Activated CD4-positive, alpha-beta T cell treated with anti-CD3 and anti-CD28 coated beads, Interleukin-2, amount 10 ng/mL, durations not matched to agents 7 days and 5 days (primary cell): ENCODE data around the gene MS4A13. TPM values are rescaled to one million over a fixed set of nuclear protein-coding genes. Genes with fewer than 3 reads are reported as not detected.

Experiments used
- CTCF ChIA-PET: fragments of 350-600 bp; sonication (Branson Sonifier 250); formaldehyde crosslinking; loops from one replicate; lab custom pipeline; 2021; ENCODE audit warnings: antibody characterized with exemption; lab: Charles Lee
- POLR2A ChIA-PET: fragments of 350-600 bp; sonication (Branson Sonifier 250); formaldehyde crosslinking; loops from one replicate; lab custom pipeline; 2021; ENCODE audit warnings: antibody characterized with exemption; lab: Charles Lee
- DNase-seq: peaks from one replicate; pipeline ENCODE4 v3.0.0-alpha.2; 2020
- H3K27ac Mint-ChIP-seq: one replicate; pipeline ENCODE4 v1.8.0; 2021; ENCODE audit warnings: mild to moderate bottlenecking, moderate library complexity, mixed read lengths
- H3K27me3 Mint-ChIP-seq: one replicate; pipeline ENCODE4 v1.8.0; 2021; ENCODE audit warnings: mixed read lengths
- H3K36me3 Mint-ChIP-seq: one replicate; pipeline ENCODE4 v1.8.0; 2021; ENCODE audit warnings: low read depth, mixed read lengths
- H3K4me1 Mint-ChIP-seq: one replicate; pipeline ENCODE4 v1.8.0; 2021; ENCODE audit warnings: mixed read lengths
- H3K4me3 Mint-ChIP-seq: one replicate; pipeline ENCODE4 v1.8.0; 2021; ENCODE audit warnings: mild to moderate bottlenecking, moderate library complexity, mixed read lengths
- H3K9me3 Mint-ChIP-seq: one replicate; pipeline ENCODE4 v1.8.0; 2021; ENCODE audit warnings: mixed read lengths
- total RNA-seq, 2 experiments: library from RNA; stranded (reverse); gene quantifications; one replicate each; pipeline ENCODE4 v1.2.3, GENCODE V29; 2021

The MS4A13 gene
- total RNA-seq = not detected

- no peak within 1 kb of the TSS for H3K27ac Mint-ChIP-seq
- no peaks in the 10 kb centered on the region for H3K4me1 Mint-ChIP-seq
- H3K4me3 Mint-ChIP-seq = no peak within 1 kb of the TSS
- no peak for DNase-seq
- CTCF ChIA-PET = no interaction called here
- H3K27me3 Mint-ChIP-seq = peaks cover 35% of the 10 kb centered on the region
- no peaks in the 10 kb centered on the region for H3K36me3 Mint-ChIP-seq
- POLR2A ChIA-PET = no interaction called here
- H3K9me3 Mint-ChIP-seq = no peaks in the 10 kb centered on the region
Measured at GRCh38 chr11:60515144-60515855, at the start of gene MS4A13. Gene MS4A13, plus strand, starts transcription at chr11:60515392. Its CDS starts 2,692 bp downstream, at chr11:60518084.

GRCh38 chr11:60468829-60469228, 46.4 kb upstream of the MS4A13 start:
- H3K27ac Mint-ChIP-seq = no peak overlapping the region
- no peaks in the 10 kb centered on the region for H3K36me3 Mint-ChIP-seq
- no peaks in the 10 kb centered on the region for H3K9me3 Mint-ChIP-seq
- H3K4me3 Mint-ChIP-seq = no peak overlapping the region
- no peak for DNase-seq
- ChIA-PET POLR2A (no interaction called here), CTCF (interaction anchor here (0.7 kb wide), 1 partner anchor 884 kb away, joined by 3 read pairs; no protein-coding TSS in a partner anchor)
- no peaks in the 10 kb centered on the region for H3K4me1 Mint-ChIP-seq
- peaks cover 28% of the 10 kb centered on the region for H3K27me3 Mint-ChIP-seq

GRCh38 chr11:60469723-60470122, 45.5 kb upstream of the MS4A13 start:
- Mint-ChIP-seq H3K27me3 (peaks cover 28% of the 10 kb centered on the region), H3K4me3 (no peak overlapping the region), H3K9me3 (no peaks in the 10 kb centered on the region), H3K36me3 (no peaks in the 10 kb centered on the region), H3K4me1 (no peaks in the 10 kb centered on the region), H3K27ac (no peak overlapping the region)
- ChIA-PET CTCF (no interaction called here), POLR2A (no interaction called here)
- DNase-seq = no peak

GRCh38 chr11:60477035-60477445, 38.2 kb upstream of the MS4A13 start:
- POLR2A ChIA-PET = no interaction called here
- CTCF ChIA-PET = interaction anchor here (0.7 to 0.8 kb wide), 2 partner anchors 30 to 61 kb away, joined by 3 read pairs; no protein-coding TSS in a partner anchor
- H3K36me3 Mint-ChIP-seq = no peaks in the 10 kb centered on the region
- H3K9me3 Mint-ChIP-seq = no peaks in the 10 kb centered on the region
- H3K27ac Mint-ChIP-seq = no peak overlapping the region
- peaks cover 40% of the 10 kb centered on the region for H3K27me3 Mint-ChIP-seq
- no peak for DNase-seq
- no peak overlapping the region for H3K4me3 Mint-ChIP-seq
- H3K4me1 Mint-ChIP-seq = no peaks in the 10 kb centered on the region

- H3K27me3 Mint-ChIP-seq = peaks cover 28% of the 10 kb centered on the region
Measured at GRCh38 chr11:60482361-60482760, 32.8 kb upstream of the MS4A13 start.

GRCh38 chr11:60485987-60486386, 29.2 kb upstream of the MS4A13 start:
- CTCF ChIA-PET = interaction anchor here (0.6 to 1.1 kb wide), 2 partner anchors 123 to 152 kb away, joined by 3 read pairs; no protein-coding TSS in a partner anchor

More at GRCh38 chr11:60482361-60482760, 32.8 kb upstream of the MS4A13 start:
- DNase-seq = no peak
- H3K36me3 Mint-ChIP-seq = no peaks in the 10 kb centered on the region
- POLR2A ChIA-PET = no interaction called here
- H3K27ac Mint-ChIP-seq = no peak overlapping the region
- CTCF ChIA-PET = no interaction called here
- no peak overlapping the region for H3K4me3 Mint-ChIP-seq
- no peaks in the 10 kb centered on the region for H3K9me3 Mint-ChIP-seq
- peaks cover 7% of the 10 kb centered on the region for H3K4me1 Mint-ChIP-seq

GRCh38 chr11:60492488-60493009, 22.6 kb upstream of the MS4A13 start, which contains the start of gene MS4A12:
Gene MS4A12, plus strand, starts transcription at chr11:60492778. Its CDS starts 4,541 bp downstream, at chr11:60497319.
- DNase-seq = no peak
- Mint-ChIP-seq H3K4me3 (no peak within 1 kb of the TSS), H3K4me1 (no peaks in the 10 kb centered on the region), H3K9me3 (no peaks in the 10 kb centered on the region), H3K36me3 (no peaks in the 10 kb centered on the region), H3K27ac (no peak within 1 kb of the TSS), H3K27me3 (peaks cover 34% of the 10 kb centered on the region)
- ChIA-PET POLR2A (no interaction called here), CTCF (no interaction called here)

More at GRCh38 chr11:60485987-60486386, 29.2 kb upstream of the MS4A13 start:
- Mint-ChIP-seq H3K4me1 (peaks cover 7% of the 10 kb centered on the region), H3K27ac (no peak overlapping the region), H3K27me3 (peaks cover 11% of the 10 kb centered on the region), H3K9me3 (no peaks in the 10 kb centered on the region), H3K36me3 (no peaks in the 10 kb centered on the region), H3K4me3 (no peak overlapping the region)
- POLR2A ChIA-PET = no interaction called here
- peak; percentile 26 for DNase-seq

GRCh38 chr11:60493454-60493853, 21.7 kb upstream of the MS4A13 start:
- CTCF ChIA-PET = no interaction called here
- no peaks in the 10 kb centered on the region for H3K36me3 Mint-ChIP-seq
- H3K9me3 Mint-ChIP-seq = no peaks in the 10 kb centered on the region
- H3K27ac Mint-ChIP-seq = no peak overlapping the region
- no peak overlapping the region for H3K4me3 Mint-ChIP-seq
- H3K27me3 Mint-ChIP-seq = peaks cover 38% of the 10 kb centered on the region
- POLR2A ChIA-PET = no interaction called here
- DNase-seq = no peak
- H3K4me1 Mint-ChIP-seq = no peaks in the 10 kb centered on the region

- Mint-ChIP-seq H3K27ac (no peak overlapping the region), H3K27me3 (peaks cover 74% of the 10 kb centered on the region), H3K36me3 (no peaks in the 10 kb centered on the region), H3K4me1 (no peaks in the 10 kb centered on the region), H3K4me3 (no peak overlapping the region), H3K9me3 (no peaks in the 10 kb centered on the region)
- DNase-seq = no peak
- CTCF ChIA-PET = no interaction called here
- POLR2A ChIA-PET = no interaction called here
Measured at GRCh38 chr11:60498399-60498798, 16.8 kb upstream of the MS4A13 start.

- ChIA-PET POLR2A (no interaction called here), CTCF (no interaction called here)
- H3K36me3 Mint-ChIP-seq = no peaks in the 10 kb centered on the region
- no peak overlapping the region for H3K4me3 Mint-ChIP-seq
- H3K27ac Mint-ChIP-seq = no peak overlapping the region
- H3K9me3 Mint-ChIP-seq = no peaks in the 10 kb centered on the region
- peaks cover 74% of the 10 kb centered on the region for H3K27me3 Mint-ChIP-seq
- no peak for DNase-seq
- H3K4me1 Mint-ChIP-seq = peaks cover 1% of the 10 kb centered on the region
Measured at GRCh38 chr11:60498853-60499252, 16.3 kb upstream of the MS4A13 start.

GRCh38 chr11:60500276-60500910, 14.8 kb upstream of the MS4A13 start:
- Mint-ChIP-seq H3K4me3 (no peak overlapping the region), H3K36me3 (peaks cover 4% of the 10 kb centered on the region), H3K27me3 (peaks cover 70% of the 10 kb centered on the region), H3K9me3 (no peaks in the 10 kb centered on the region), H3K4me1 (peaks cover 13% of the 10 kb centered on the region), H3K27ac (no peak overlapping the region)
- ChIA-PET POLR2A (no interaction called here), CTCF (no interaction called here)
- DNase-seq = no peak

- Mint-ChIP-seq H3K27ac (no peak overlapping the region), H3K4me3 (no peak overlapping the region), H3K36me3 (peaks cover 4% of the 10 kb centered on the region), H3K4me1 (peaks cover 13% of the 10 kb centered on the region), H3K27me3 (peaks cover 77% of the 10 kb centered on the region), H3K9me3 (no peaks in the 10 kb centered on the region)
- ChIA-PET CTCF (interaction anchor here (1.6 kb wide), 1 partner anchor 46 kb away, joined by 3 read pairs; the partner anchor contains the start of gene MS4A1), POLR2A (no interaction called here)
- no peak for DNase-seq
Measured at GRCh38 chr11:60502221-60502775, 12.9 kb upstream of the MS4A13 start.
